HUES6 (cell line): ENCODE measurements around the gene PEX16.

Experiments used
- H3K27ac ChIP-seq: 2 replicates; pipeline ENCODE4 v1.7.0; 2013; ENCODE audit warnings: low read depth, mild to moderate bottlenecking, low read length, inconsistent platforms
- H3K27me3 ChIP-seq: 2 replicates; pipeline ENCODE4 v1.6.1; 2013; ENCODE audit warnings: low read length; ENCODE audit not compliant: control insufficient read depth, insufficient read depth
- H3K36me3 ChIP-seq: 2 replicates; pipeline ENCODE4 v1.6.1; 2013; ENCODE audit warnings: low read length; ENCODE audit not compliant: control insufficient read depth, insufficient read depth
- H3K4me1 ChIP-seq: 2 replicates; pipeline ENCODE4 v1.6.1; 2013; ENCODE audit warnings: low read length; ENCODE audit not compliant: control insufficient read depth, insufficient read depth
- H3K4me3 ChIP-seq: 2 replicates; pipeline ENCODE4 v1.5.1; 2013; ENCODE audit warnings: low read depth, low read length
- H3K9ac ChIP-seq: one replicate; pipeline ENCODE4 v1.6.1; 2013; ENCODE audit warnings: mild to moderate bottlenecking, low read length
- H3K9me3 ChIP-seq: 2 replicates; pipeline ENCODE4 v1.6.1; 2013; ENCODE audit warnings: low read depth, low read length; ENCODE audit not compliant: control insufficient read depth, insufficient read depth

The PEX16 gene

GRCh38 chr11:45930031-45930794 lies 12.5 kb upstream of the PEX16 start:
- H3K9ac ChIP-seq, result no peak overlapping the region
- H3K27ac ChIP-seq, result no peak overlapping the region
- H3K9me3 ChIP-seq, result no peaks in the 10 kb centered on the region
- peaks cover 66% of the 10 kb centered on the region for H3K36me3 ChIP-seq
- no peaks in the 10 kb centered on the region for H3K4me1 ChIP-seq
- H3K4me3 ChIP-seq, result no peak overlapping the region
- H3K27me3 ChIP-seq, result no peaks in the 10 kb centered on the region

GRCh38 chr11:45929486-45930030 lies 11.9 kb upstream of the PEX16 start:
- Histone ChIP-seq H3K4me3 (no peak overlapping the region), H3K4me1 (no peaks in the 10 kb centered on the region), H3K36me3 (peaks cover 59% of the 10 kb centered on the region), H3K9me3 (no peaks in the 10 kb centered on the region), H3K27ac (no peak overlapping the region), H3K27me3 (peaks cover 3% of the 10 kb centered on the region; the same call in 1 of the 2 replicates), H3K9ac (no peak overlapping the region)

GRCh38 chr11:45928535-45929215 lies 11.0 kb upstream of the PEX16 start:
- Histone ChIP-seq H3K4me1 (peaks cover 4% of the 10 kb centered on the region; the same call in 1 of the 2 replicates), H3K9ac (no peak overlapping the region), H3K27ac (no peak overlapping the region), H3K36me3 (peaks cover 50% of the 10 kb centered on the region), H3K9me3 (no peaks in the 10 kb centered on the region), H3K27me3 (peaks cover 10% of the 10 kb centered on the region; the same call in 1 of the 2 replicates), H3K4me3 (no peak overlapping the region)

- peaks cover 17% of the 10 kb centered on the region for H3K27me3 ChIP-seq
- peaks cover 42% of the 10 kb centered on the region for H3K36me3 ChIP-seq
- H3K4me1 ChIP-seq, result peaks cover 4% of the 10 kb centered on the region; the same call in 1 of the 2 replicates
- H3K27ac ChIP-seq, result no peak overlapping the region
- H3K9ac ChIP-seq, result no peak overlapping the region
- H3K4me3 ChIP-seq, result no peak overlapping the region
- no peaks in the 10 kb centered on the region for H3K9me3 ChIP-seq
Measured at GRCh38 chr11:45927684-45928413, 10.2 kb upstream of the PEX16 start.

GRCh38 chr11:45927332-45927683 lies 9.6 kb upstream of the PEX16 start:
- H3K27ac ChIP-seq, result no peak overlapping the region
- H3K9ac ChIP-seq, result no peak overlapping the region
- H3K27me3 ChIP-seq, result peaks cover 22% of the 10 kb centered on the region
- H3K36me3 ChIP-seq, result peaks cover 40% of the 10 kb centered on the region
- no peaks in the 10 kb centered on the region for H3K9me3 ChIP-seq
- H3K4me1 ChIP-seq, result peaks cover 4% of the 10 kb centered on the region; the same call in 1 of the 2 replicates
- H3K4me3 ChIP-seq, result no peak overlapping the region

GRCh38 chr11:45926536-45927331 lies 9.1 kb upstream of the PEX16 start:
- peaks cover 5% of the 10 kb centered on the region for H3K4me1 ChIP-seq
- H3K9ac ChIP-seq, result no peak overlapping the region
- peaks cover 34% of the 10 kb centered on the region for H3K36me3 ChIP-seq
- H3K4me3 ChIP-seq, result no peak overlapping the region
- H3K27ac ChIP-seq, result no peak overlapping the region
- peaks cover 27% of the 10 kb centered on the region for H3K27me3 ChIP-seq
- no peaks in the 10 kb centered on the region for H3K9me3 ChIP-seq

- Histone ChIP-seq H3K9ac (no peak overlapping the region), H3K4me1 (peaks cover 12% of the 10 kb centered on the region), H3K27me3 (peaks cover 34% of the 10 kb centered on the region), H3K9me3 (no peaks in the 10 kb centered on the region), H3K36me3 (peaks cover 32% of the 10 kb centered on the region), H3K4me3 (no peak overlapping the region), H3K27ac (no peak overlapping the region)
Measured at GRCh38 chr11:45926001-45926401, 8.3 kb upstream of the PEX16 start.

GRCh38 chr11:45925550-45925949 lies 7.9 kb upstream of the PEX16 start:
- Histone ChIP-seq H3K27me3 (peaks cover 38% of the 10 kb centered on the region), H3K27ac (no peak overlapping the region), H3K4me1 (peaks cover 17% of the 10 kb centered on the region), H3K9ac (no peak overlapping the region), H3K9me3 (no peaks in the 10 kb centered on the region), H3K4me3 (no peak overlapping the region), H3K36me3 (peaks cover 32% of the 10 kb centered on the region)

- Histone ChIP-seq H3K9ac (no peak overlapping the region), H3K9me3 (no peaks in the 10 kb centered on the region), H3K4me1 (peaks cover 22% of the 10 kb centered on the region), H3K36me3 (peaks cover 29% of the 10 kb centered on the region), H3K4me3 (no peak overlapping the region), H3K27me3 (peaks cover 42% of the 10 kb centered on the region), H3K27ac (no peak overlapping the region)
Measured at GRCh38 chr11:45924927-45925326, 7.2 kb upstream of the PEX16 start.
